Hepatocyte (in vitro differentiated cells): ENCODE results near the gene ASB6. TPM values are rescaled to one million over a fixed set of nuclear protein-coding genes. Genes with fewer than 3 reads are reported as not detected.

Source experiments
- DNase-seq: peaks from one replicate; pipeline ENCODE4 v3.0.0-alpha.2; 2016; ENCODE audit warnings: low spot score
- H2AFZ ChIP-seq: fragments of 200-600 bp; sonication (generic); 2 replicates; pipeline ENCODE4 v1.6.0; 2016; ENCODE audit warnings: antibody characterized with exemption, mild to moderate bottlenecking
- H3K27ac ChIP-seq: fragments of 200-600 bp; sonication (generic); 2 replicates; pipeline ENCODE4 v1.5.1; 2016; ENCODE audit warnings: mild to moderate bottlenecking
- H3K27me3 ChIP-seq: fragments of 200-600 bp; sonication (generic); 2 replicates; pipeline ENCODE4 v1.6.1; 2016
- H3K36me3 ChIP-seq: fragments of 200-600 bp; sonication (generic); replicated peaks from 2 replicates; pipeline ENCODE4 v1.5.1; 2016; ENCODE audit warnings: low read depth; ENCODE audit not compliant: insufficient read depth
- H3K4me1 ChIP-seq: fragments of 200-600 bp; sonication (generic); 2 replicates; pipeline ENCODE4 v1.5.1; 2016; ENCODE audit warnings: mild to moderate bottlenecking, moderate library complexity; ENCODE audit not compliant: insufficient read depth
- H3K4me2 ChIP-seq: fragments of 200-600 bp; sonication (generic); 2 replicates; pipeline ENCODE4 v1.6.0; 2016
- H3K4me3 ChIP-seq: fragments of 200-600 bp; sonication (generic); 2 replicates; pipeline ENCODE4 v1.5.1; 2016; ENCODE audit warnings: mild to moderate bottlenecking
- H3K79me2 ChIP-seq: fragments of 200-600 bp; sonication (generic); 2 replicates; pipeline ENCODE4 v1.6.0; 2017; ENCODE audit warnings: mild to moderate bottlenecking
- H3K9me2 ChIP-seq: fragments of 200-600 bp; sonication (generic); replicated peaks from 2 replicates; pipeline ENCODE4 v1.6.0; 2017; ENCODE audit warnings: mild to moderate bottlenecking; ENCODE audit not compliant: insufficient read depth
- H3K9me3 ChIP-seq: fragments of 200-600 bp; sonication (generic); 2 replicates; pipeline ENCODE4 v1.5.1; 2016; ENCODE audit warnings: low read depth, mild to moderate bottlenecking
- H4K20me1 ChIP-seq: fragments of 200-600 bp; sonication (generic); 2 replicates; pipeline ENCODE4 v1.6.0; 2016; ENCODE audit warnings: mild to moderate bottlenecking; ENCODE audit not compliant: insufficient read depth, poor library complexity, severe bottlenecking
- EZH2 ChIP-seq: fragments of 200-600 bp; sonication (generic); IDR thresholded peaks from 2 replicates; pipeline ENCODE4 v1.6.1; 2016; ENCODE audit warnings: antibody characterized with exemption, mild to moderate bottlenecking, borderline replicate concordance
- EZH2phosphoT487 ChIP-seq: fragments of 200-600 bp; sonication (generic); IDR thresholded peaks from one replicate; pipeline ENCODE4 v1.6.1; 2018; ENCODE audit warnings: antibody characterized with exemption, mild to moderate bottlenecking, low read depth, moderate library complexity; ENCODE audit not compliant: unreplicated experiment, severe bottlenecking
- WGBS: methylation state at CpG from one replicate; pipeline ENCODE4 v1.1.6; 2016; ENCODE audit warnings: low lambda C conversion rate; ENCODE audit errors: missing lambda C conversion rate; 5-methylcytosine and 5-hydroxymethylcytosine counted together
- polyA plus RNA-seq: library from polyadenylated mRNA; unstranded; fragments of >200 nt; fragmentation: Nextera tagmentation; extraction: Ambion mirVana; gene quantifications from 2 replicates; pipeline ENCODE4 v1.2.1, GENCODE V29; 2016
- total RNA-seq: library from RNA; depleted of rRNA; stranded (reverse); fragments of >200 nt; gene quantifications from 2 replicates; pipeline ENCODE4 v1.2.3, GENCODE V29; 2014
- TF ChIP-seq, protein P1 (sequence below): fragments of 200-600 bp; sonication (generic); IDR thresholded peaks from 2 replicates; pipeline ENCODE4 v1.5.1; 2016; ENCODE audit warnings: antibody characterized with exemption, mild to moderate bottlenecking; ENCODE audit not compliant: poor library complexity

Gene ASB6
- total and polyA plus RNA-seq, 2 experiments from 2014 or later = 14.2 to 15.5 TPM

DNA sequence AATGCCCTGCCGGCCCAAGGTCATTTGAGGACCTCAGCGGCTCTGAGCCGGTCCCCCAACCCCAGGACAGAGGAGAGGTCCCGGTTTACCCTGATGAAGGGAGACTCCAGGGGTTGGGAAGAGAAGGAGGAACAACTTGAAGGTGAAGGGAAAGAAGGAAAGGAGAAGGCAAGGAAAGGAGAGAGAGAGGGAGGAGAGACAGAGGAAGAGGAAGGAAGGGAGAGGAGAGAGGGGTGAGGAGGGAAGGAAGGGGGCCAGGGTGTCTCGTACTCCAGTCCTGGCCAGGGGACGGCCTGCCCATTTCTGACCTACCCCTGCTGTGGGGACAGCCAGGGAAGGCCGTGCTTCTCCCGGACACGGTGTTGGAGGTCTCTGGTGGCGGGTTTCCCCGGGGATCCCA is 25.4 kb upstream of the ASB6 start:
- no peaks in the 10 kb centered on the region for H3K9me2 ChIP-seq
- no peaks in the 10 kb centered on the region for H4K20me1 ChIP-seq
- H3K9me3 ChIP-seq = no peaks in the 10 kb centered on the region
- no peak for DNase-seq
- WGBS = 82% methylated on average over 11 of the region's 11 CpGs
- H3K4me1 ChIP-seq = peaks cover 12% of the 10 kb centered on the region
- peaks cover 40% of the 10 kb centered on the region for H3K27me3 ChIP-seq
- no peak overlapping the region for H3K4me3 ChIP-seq
- no peak overlapping the region for H2AFZ ChIP-seq
- peak overlapping the region; percentile 73 for H3K4me2 ChIP-seq
- H3K79me2 ChIP-seq = peaks cover 25% of the 10 kb centered on the region
- no peaks in the 10 kb centered on the region for H3K36me3 ChIP-seq
- no peak for TF ChIP-seq EZH2phosphoT487
- TF ChIP-seq, protein P1, sequence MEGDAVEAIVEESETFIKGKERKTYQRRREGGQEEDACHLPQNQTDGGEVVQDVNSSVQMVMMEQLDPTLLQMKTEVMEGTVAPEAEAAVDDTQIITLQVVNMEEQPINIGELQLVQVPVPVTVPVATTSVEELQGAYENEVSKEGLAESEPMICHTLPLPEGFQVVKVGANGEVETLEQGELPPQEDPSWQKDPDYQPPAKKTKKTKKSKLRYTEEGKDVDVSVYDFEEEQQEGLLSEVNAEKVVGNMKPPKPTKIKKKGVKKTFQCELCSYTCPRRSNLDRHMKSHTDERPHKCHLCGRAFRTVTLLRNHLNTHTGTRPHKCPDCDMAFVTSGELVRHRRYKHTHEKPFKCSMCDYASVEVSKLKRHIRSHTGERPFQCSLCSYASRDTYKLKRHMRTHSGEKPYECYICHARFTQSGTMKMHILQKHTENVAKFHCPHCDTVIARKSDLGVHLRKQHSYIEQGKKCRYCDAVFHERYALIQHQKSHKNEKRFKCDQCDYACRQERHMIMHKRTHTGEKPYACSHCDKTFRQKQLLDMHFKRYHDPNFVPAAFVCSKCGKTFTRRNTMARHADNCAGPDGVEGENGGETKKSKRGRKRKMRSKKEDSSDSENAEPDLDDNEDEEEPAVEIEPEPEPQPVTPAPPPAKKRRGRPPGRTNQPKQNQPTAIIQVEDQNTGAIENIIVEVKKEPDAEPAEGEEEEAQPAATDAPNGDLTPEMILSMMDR = no peak
- no peak for TF ChIP-seq EZH2
- peak overlapping the region; percentile 16 for H3K27ac ChIP-seq

DNA sequence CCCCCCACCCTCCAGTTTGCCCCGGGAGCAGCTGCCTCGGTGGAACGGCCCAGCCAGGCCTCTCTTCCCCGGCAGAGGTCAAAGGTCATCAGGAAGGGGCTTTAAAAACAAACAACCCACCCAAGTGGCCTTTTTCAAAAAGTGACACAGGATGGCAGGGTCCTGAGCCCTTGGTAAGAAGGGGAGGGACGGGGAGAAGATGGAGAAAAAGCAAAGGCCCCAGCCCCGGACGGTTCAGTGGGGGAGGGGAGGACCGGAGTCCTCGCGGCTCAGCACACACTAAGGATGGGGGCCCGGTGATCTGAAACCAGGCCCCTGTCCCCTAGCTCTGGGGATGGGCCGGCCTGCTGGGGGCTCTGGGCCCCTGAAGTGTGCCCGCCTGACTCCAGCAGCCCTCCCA is 24.6 kb upstream of the ASB6 start:
- TF ChIP-seq, protein P1 = no peak
- no peak for TF ChIP-seq EZH2
- TF ChIP-seq EZH2phosphoT487 = no peak
- Histone ChIP-seq H3K36me3 (no peaks in the 10 kb centered on the region), H3K4me1 (peaks cover 12% of the 10 kb centered on the region), H3K9me3 (no peaks in the 10 kb centered on the region), H3K79me2 (peaks cover 25% of the 10 kb centered on the region), H4K20me1 (no peaks in the 10 kb centered on the region), H3K9me2 (no peaks in the 10 kb centered on the region), H3K4me3 (peak overlapping the region; percentile 20), H3K27ac (peak overlapping the region; percentile 16), H3K4me2 (peak overlapping the region; percentile 73), H2AFZ (no peak overlapping the region), H3K27me3 (peaks cover 40% of the 10 kb centered on the region)
- no peak for DNase-seq
- WGBS = 13% methylated on average over 8 of the region's 13 CpGs

DNA sequence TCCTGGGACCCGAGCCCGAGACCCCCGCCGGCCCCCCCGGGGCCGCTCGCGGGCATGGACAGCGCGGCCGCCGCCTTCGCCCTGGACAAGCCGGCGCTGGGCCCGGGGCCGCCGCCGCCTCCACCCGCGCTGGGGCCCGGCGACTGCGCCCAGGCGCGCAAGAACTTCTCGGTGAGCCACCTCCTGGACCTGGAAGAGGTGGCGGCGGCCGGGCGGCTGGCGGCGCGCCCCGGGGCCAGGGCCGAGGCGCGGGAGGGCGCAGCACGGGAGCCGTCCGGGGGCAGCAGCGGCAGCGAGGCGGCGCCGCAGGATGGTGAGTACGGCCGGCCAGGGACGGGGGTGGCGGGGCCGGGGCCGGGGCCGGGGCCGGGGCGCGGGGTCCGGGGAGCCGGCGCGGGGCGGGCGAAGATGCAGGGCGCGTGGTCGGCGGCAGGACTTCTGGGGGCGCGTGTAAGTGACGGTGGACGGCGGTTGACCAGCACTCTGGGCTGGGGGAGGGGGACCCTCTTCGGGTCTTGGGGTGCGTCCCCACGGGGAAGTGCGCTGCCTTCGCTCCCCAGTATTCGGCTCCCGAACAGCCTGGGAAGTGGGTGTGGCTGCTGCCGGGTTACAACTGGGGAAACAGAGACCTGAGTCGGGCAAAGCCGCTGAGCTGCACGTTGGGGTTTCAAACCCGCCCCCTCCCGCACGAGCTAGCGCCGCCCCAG is 24.0 kb upstream of the ASB6 start:
- Histone ChIP-seq H3K4me2 (peak overlapping the region; percentile 83), H3K36me3 (no peaks in the 10 kb centered on the region), H3K9me2 (no peaks in the 10 kb centered on the region), H3K9me3 (no peaks in the 10 kb centered on the region), H3K27ac (no peak overlapping the region), H3K4me1 (peaks cover 12% of the 10 kb centered on the region), H3K27me3 (peaks cover 40% of the 10 kb centered on the region), H3K79me2 (peaks cover 25% of the 10 kb centered on the region), H2AFZ (no peak overlapping the region), H4K20me1 (no peaks in the 10 kb centered on the region), H3K4me3 (peak overlapping the region; percentile 42)
- DNase-seq = no peak
- 2% methylated on average over 33 of the region's 88 CpGs for WGBS
- no peak for TF ChIP-seq EZH2phosphoT487
- TF ChIP-seq EZH2 = no peak
- TF ChIP-seq, protein P1 = no peak
